RWPE2 (cell line): ENCODE results near the gene XKR8.
"Not testable (repeated sequence)": the region's sequence is repeated elsewhere in the genome, so short reads cannot be mapped to it uniquely, and the experiment has no call there.

ENCODE experiments used
- ATAC-seq: fragments of 200-7000 bp; cut with Tn5 transposase; 3 replicates; pipeline ENCODE4 v1.9.1; 2021; ENCODE audit warnings: low read depth
- DNase-seq: peaks from one replicate; pipeline ENCODE4 v3.0.0-alpha.2; 2020; ENCODE audit warnings: low spot score
- H3K27ac ChIP-seq: fragments of 450-650 bp; 2 replicates; pipeline ENCODE4 v1.5.1; 2017; ENCODE audit warnings: mild to moderate bottlenecking; ENCODE audit not compliant: poor library complexity, severe bottlenecking
- H3K27me3 ChIP-seq: fragments of 250-450 bp; sonication (Bioruptor Pico); 2 replicates; pipeline ENCODE4 v1.5.1; 2021; ENCODE audit warnings: mild to moderate bottlenecking, moderate library complexity; ENCODE audit not compliant: insufficient read depth, poor library complexity, severe bottlenecking
- H3K36me3 ChIP-seq: fragments of 250-450 bp; sonication (Bioruptor Pico); 2 replicates; pipeline ENCODE4 v1.5.1; 2020; ENCODE audit warnings: low read depth, mild to moderate bottlenecking, moderate library complexity
- H3K4me1 ChIP-seq: fragments of 250-450 bp; sonication (Bioruptor Pico); 2 replicates; pipeline ENCODE4 v1.5.1; 2021; ENCODE audit warnings: mild to moderate bottlenecking, moderate library complexity; ENCODE audit not compliant: insufficient read depth, poor library complexity, severe bottlenecking
- H3K4me3 ChIP-seq: fragments of 250-450 bp; sonication (Bioruptor Pico); 2 replicates; pipeline ENCODE4 v1.5.1; 2021; ENCODE audit warnings: mild to moderate bottlenecking, moderate library complexity; ENCODE audit not compliant: severe bottlenecking
- H3K9me3 ChIP-seq: fragments of 250-450 bp; sonication (Bioruptor Pico); 2 replicates; pipeline ENCODE4 v1.5.1; 2021; ENCODE audit warnings: mild to moderate bottlenecking, moderate library complexity; ENCODE audit not compliant: severe bottlenecking
- CTCF ChIP-seq: fragments of 450-650 bp; IDR thresholded peaks from one replicate; pipeline ENCODE4 v1.5.1; 2017; ENCODE audit warnings: mild to moderate bottlenecking, moderate library complexity; ENCODE audit not compliant: poor library complexity, severe bottlenecking

XKR8 gene

GRCh38 chr1:27990920-27991537, 31.3 kb downstream of the XKR8 start:
- no peak for TF ChIP-seq CTCF
- no peak overlapping the region for H3K4me3 ChIP-seq
- H3K36me3 ChIP-seq: peaks cover 69% of the 10 kb centered on the region

GRCh38 chr1:27992276-27992675, 32.5 kb downstream of the XKR8 start:
- Histone ChIP-seq H3K4me3 (no peak overlapping the region), H3K27me3 (no peaks in the 10 kb centered on the region), H3K36me3 (peaks cover 76% of the 10 kb centered on the region), H3K9me3 (no peaks in the 10 kb centered on the region), H3K4me1 (no peaks in the 10 kb centered on the region), H3K27ac (no peak overlapping the region)
- ATAC-seq: no peak
- DNase-seq: no peak
- TF ChIP-seq CTCF: no peak

More at GRCh38 chr1:27990920-27991537, 31.3 kb downstream of the XKR8 start:
- DNase-seq (no peak), ATAC-seq (no peak)
- Histone ChIP-seq H3K27ac (no peak overlapping the region), H3K4me1 (no peaks in the 10 kb centered on the region), H3K27me3 (no peaks in the 10 kb centered on the region), H3K9me3 (no peaks in the 10 kb centered on the region)

- no peaks in the 10 kb centered on the region for H3K9me3 ChIP-seq
- TF ChIP-seq CTCF: no peak
- no peak for DNase-seq
- no peak overlapping the region for H3K4me3 ChIP-seq
- no peak overlapping the region for H3K27ac ChIP-seq
- no peaks in the 10 kb centered on the region for H3K27me3 ChIP-seq
- no peaks in the 10 kb centered on the region for H3K4me1 ChIP-seq
- ATAC-seq: no peak
- H3K36me3 ChIP-seq: peaks cover 76% of the 10 kb centered on the region
These were observed 33.5 kb downstream of the XKR8 start for GRCh38 chr1:27993241-27993640.

- no peak for TF ChIP-seq CTCF
- Histone ChIP-seq H3K27me3 (no peaks in the 10 kb centered on the region), H3K4me3 (no peak overlapping the region), H3K36me3 (peaks cover 73% of the 10 kb centered on the region), H3K27ac (no peak overlapping the region), H3K4me1 (no peaks in the 10 kb centered on the region), H3K9me3 (no peaks in the 10 kb centered on the region)
- no peak for DNase-seq
- no peak for ATAC-seq
These were observed 34.3 kb downstream of the XKR8 start for GRCh38 chr1:27994060-27994459.

- ATAC-seq, H3K4me1 ChIP-seq, H3K9me3 ChIP-seq, H3K4me3 ChIP-seq, H3K27ac ChIP-seq, DNase-seq, H3K27me3 ChIP-seq: not testable (repeated sequence)
- peaks cover 73% of the 10 kb centered on the region for H3K36me3 ChIP-seq
These were observed 34.8 kb downstream of the XKR8 start for GRCh38 chr1:27994526-27994925.
